Stomach smooth muscle (tissue), 2 donors: ENCODE data around the gene SCCPDH.

Source experiments
- H3K27ac ChIP-seq: one replicate; pipeline ENCODE4 v1.7.0; 2013; ENCODE audit warnings: mild to moderate bottlenecking, low read length, inconsistent platforms
- H3K27me3 ChIP-seq, 2 donors: one replicate each; pipeline ENCODE4 v1.7.0; 2013; ENCODE audit warnings: low read length in 2 of 2; ENCODE audit not compliant: insufficient read depth in 2 of 2, control insufficient read depth in 1 of 2
- H3K36me3 ChIP-seq, 2 donors: one replicate each; pipeline ENCODE4 v1.7.0; 2013; ENCODE audit warnings: low read length in 2 of 2; ENCODE audit not compliant: control insufficient read depth in 2 of 2, insufficient read depth in 2 of 2
- H3K4me1 ChIP-seq: one replicate; pipeline ENCODE4 v1.7.0; 2013; ENCODE audit warnings: low read length; ENCODE audit not compliant: control insufficient read depth, insufficient read depth
- H3K4me3 ChIP-seq, 2 donors: one replicate each; pipeline ENCODE4 v1.7.0; 2013; ENCODE audit warnings: low read length in 2 of 2
- H3K9ac ChIP-seq, 2 donors: one replicate each; pipeline ENCODE4 v1.7.0; 2013; ENCODE audit warnings: low read length in 2 of 2, mild to moderate bottlenecking in 1 of 2
- H3K9me3 ChIP-seq, 2 donors: one replicate each; pipeline ENCODE4 v1.7.0; 2013; ENCODE audit warnings: low read length in 2 of 2; ENCODE audit not compliant: control insufficient read depth in 2 of 2
- donor health status: healthy.
- donor health status: Pancreatic carcinoma.

Gene SCCPDH

GRCh38 chr1:246785494-246786111, 61.4 kb downstream of the SCCPDH start:
- Histone ChIP-seq H3K9ac (no peak overlapping the region), H3K4me1 (peaks cover 15% of the 10 kb centered on the region)

GRCh38 chr1:246786606-246787238, 62.5 kb downstream of the SCCPDH start:
- Histone ChIP-seq H3K27ac (no peak overlapping the region), H3K4me3 (no peak overlapping the region), H3K27me3 (peaks cover 2 to 4% of the 10 kb centered on the region in 2 donors), H3K9me3 (peaks cover 0 to 5% of the 10 kb centered on the region in 2 donors), H3K4me1 (peaks cover 15% of the 10 kb centered on the region), H3K36me3 (no peaks in the 10 kb centered on the region), H3K9ac (no peak overlapping the region)

More at GRCh38 chr1:246785494-246786111, 61.4 kb downstream of the SCCPDH start:
- H3K27ac ChIP-seq = no peak overlapping the region
- no peak overlapping the region for H3K4me3 ChIP-seq
- H3K27me3 ChIP-seq = peaks cover 2 to 4% of the 10 kb centered on the region in 2 donors
- H3K36me3 ChIP-seq = peaks cover under 1 to 6% of the 10 kb centered on the region in 2 donors
- H3K9me3 ChIP-seq = peaks cover 0 to 5% of the 10 kb centered on the region in 2 donors

- Histone ChIP-seq H3K9ac (no peak overlapping the region), H3K36me3 (no peaks in the 10 kb centered on the region), H3K4me3 (no peak overlapping the region), H3K9me3 (peaks cover 0 to 5% of the 10 kb centered on the region in 2 donors), H3K27ac (no peak overlapping the region), H3K27me3 (peaks cover 3 to 4% of the 10 kb centered on the region in 2 donors), H3K4me1 (peaks cover 15% of the 10 kb centered on the region)
These were observed 63.7 kb downstream of the SCCPDH start for GRCh38 chr1:246787781-246788513.

- Histone ChIP-seq H3K9ac (peak overlapping the region; percentile 36 to 57), H3K4me3 (peak overlapping the region; percentile 27 to 64), H3K4me1 (peaks cover 15% of the 10 kb centered on the region), H3K9me3 (peaks cover 0 to 5% of the 10 kb centered on the region in 2 donors), H3K27ac (no peak overlapping the region), H3K36me3 (no peaks in the 10 kb centered on the region), H3K27me3 (peaks cover 4 to 6% of the 10 kb centered on the region in 2 donors)
These were observed 64.7 kb downstream of the SCCPDH start for GRCh38 chr1:246788895-246789338.

- Histone ChIP-seq H3K9ac (peak overlapping the region; percentile 36 to 57), H3K4me3 (peak overlapping the region; percentile 27 to 64), H3K4me1 (peaks cover 19% of the 10 kb centered on the region), H3K36me3 (no peaks in the 10 kb centered on the region), H3K9me3 (peaks cover 0 to 5% of the 10 kb centered on the region in 2 donors), H3K27ac (no peak overlapping the region), H3K27me3 (peaks cover 4 to 6% of the 10 kb centered on the region in 2 donors)
These were observed 65.5 kb downstream of the SCCPDH start for GRCh38 chr1:246789454-246790339.

- Histone ChIP-seq H3K4me3 (no peak overlapping the region), H3K27me3 (peaks cover 5 to 6% of the 10 kb centered on the region in 2 donors), H3K4me1 (peaks cover 17% of the 10 kb centered on the region), H3K9me3 (peaks cover 0 to 5% of the 10 kb centered on the region in 2 donors), H3K9ac (no peak overlapping the region), H3K36me3 (no peaks in the 10 kb centered on the region), H3K27ac (no peak overlapping the region)
These were observed 66.2 kb downstream of the SCCPDH start for GRCh38 chr1:246790364-246790763.

GRCh38 chr1:246790833-246791232, 66.6 kb downstream of the SCCPDH start:
- H3K27me3 ChIP-seq = peaks cover 6 to 8% of the 10 kb centered on the region in 2 donors
- no peak overlapping the region for H3K27ac ChIP-seq
- no peak overlapping the region for H3K9ac ChIP-seq
- H3K4me1 ChIP-seq = peaks cover 17% of the 10 kb centered on the region
- H3K4me3 ChIP-seq = no peak overlapping the region
- no peaks in the 10 kb centered on the region for H3K36me3 ChIP-seq
- peaks cover 0 to under 1% of the 10 kb centered on the region in 2 donors for H3K9me3 ChIP-seq

- no peak overlapping the region for H3K4me3 ChIP-seq
- no peaks in the 10 kb centered on the region for H3K36me3 ChIP-seq
- H3K27ac ChIP-seq = no peak overlapping the region
- no peaks in the 10 kb centered on the region for H3K9me3 ChIP-seq
- no peak overlapping the region for H3K9ac ChIP-seq
- H3K27me3 ChIP-seq = peaks cover 6 to 9% of the 10 kb centered on the region in 2 donors
- peaks cover 17% of the 10 kb centered on the region for H3K4me1 ChIP-seq
These were observed 67.2 kb downstream of the SCCPDH start for GRCh38 chr1:246791303-246791918.

- no peak overlapping the region for H3K27ac ChIP-seq
- no peaks in the 10 kb centered on the region for H3K36me3 ChIP-seq
- peaks cover 6 to 11% of the 10 kb centered on the region in 2 donors for H3K27me3 ChIP-seq
- peaks cover 17% of the 10 kb centered on the region for H3K4me1 ChIP-seq
- H3K9me3 ChIP-seq = no peaks in the 10 kb centered on the region
- H3K9ac ChIP-seq = no peak overlapping the region
- no peak overlapping the region for H3K4me3 ChIP-seq
These were observed 68.4 kb downstream of the SCCPDH start for GRCh38 chr1:246792603-246793002.
